ENCODE results near the gene ARHGEF33.

GRCh38 chr2:38940746-38941145 is 51.1 kb downstream of the ARHGEF33 start:
- TF ChIP-seq CTCF (IDR thresholded peaks at IDR 0.05) (no peak), REST (IDR thresholded peaks at IDR 0.05; ENCODE audit: insufficient read depth in 1 of 2, low read depth in 2 of 2, low read length in 1 of 2) (no peak), POLR2AphosphoS5 (IDR thresholded peaks at IDR 0.05; ENCODE audit: low read depth, low read length) (no peak), SIN3A (IDR thresholded peaks at IDR 0.05; ENCODE audit: borderline replicate concordance, insufficient read depth, low read depth, low read length) (no peak), TCF7L2 (IDR thresholded peaks at IDR 0.05; ENCODE audit: low read depth, low read length) (no peak)
